ENCODE results near the gene SNAP47.

Gene SNAP47

GRCh38 chr1:227768640-227769039 lies 33.4 kb downstream of the SNAP47 start:
- no peak for DNase-seq (ENCODE audit: low read depth)

- no peak for DNase-seq (ENCODE audit: low read depth)
Observed at GRCh38 chr1:227769047-227769935, 34.1 kb downstream of the SNAP47 start.

- no peak for DNase-seq (ENCODE audit: low read depth)
Observed at GRCh38 chr1:227769936-227770494, 34.8 kb downstream of the SNAP47 start.

- no peak for DNase-seq (ENCODE audit: low read depth)
Observed at GRCh38 chr1:227770812-227771211, 35.6 kb downstream of the SNAP47 start.

- no peak for DNase-seq (ENCODE audit: low read depth)
Observed at GRCh38 chr1:227771326-227771725, 36.1 kb downstream of the SNAP47 start.

- no peak for DNase-seq (ENCODE audit: low read depth)
Observed at GRCh38 chr1:227771771-227772170, 36.5 kb downstream of the SNAP47 start.

GRCh38 chr1:227773558-227773957 lies 38.3 kb downstream of the SNAP47 start:
- no peak for DNase-seq (ENCODE audit: low read depth)

- no peak for DNase-seq (ENCODE audit: low read depth)
Observed at GRCh38 chr1:227774051-227774731, 39.0 kb downstream of the SNAP47 start.

GRCh38 chr1:227774821-227775661 lies 39.8 kb downstream of the SNAP47 start:
- no peak for DNase-seq (ENCODE audit: low read depth)

- no peak for DNase-seq (ENCODE audit: low read depth)
Observed at GRCh38 chr1:227775841-227776240, 40.6 kb downstream of the SNAP47 start.

GRCh38 chr1:227776331-227776771 lies 41.1 kb downstream of the SNAP47 start:
- DNase-seq (ENCODE audit: low read depth) = no peak

- no peak for DNase-seq (ENCODE audit: low read depth)
Observed at GRCh38 chr1:227777156-227777555, 41.9 kb downstream of the SNAP47 start.

- no peak for DNase-seq (ENCODE audit: low read depth)
Observed at GRCh38 chr1:227777646-227778045, 42.4 kb downstream of the SNAP47 start.

GRCh38 chr1:227778401-227778947 lies 43.2 kb downstream of the SNAP47 start:
- DNase-seq (ENCODE audit: low read depth) = no peak

GRCh38 chr1:227779021-227779441 lies 43.8 kb downstream of the SNAP47 start:
- no peak for DNase-seq (ENCODE audit: low read depth)

GRCh38 chr1:227779685-227780084 lies 44.5 kb downstream of the SNAP47 start:
- DNase-seq (ENCODE audit: low read depth) = no peak

GRCh38 chr1:227780101-227781044 lies 45.1 kb downstream of the SNAP47 start:
- no peak for DNase-seq (ENCODE audit: low read depth)

GRCh38 chr1:227781314-227781930 lies 46.2 kb downstream of the SNAP47 start:
- DNase-seq (ENCODE audit: low read depth) = no peak

- DNase-seq (ENCODE audit: low read depth) = no peak
Observed at GRCh38 chr1:227782226-227782625, 47.0 kb downstream of the SNAP47 start.

All from activated T-helper 1 cell treated with Interleukin-2 at 50 U/mL for 16 hours (primary cell).